Neural cell (in vitro differentiated cells): ENCODE data around the gene ASTN1.

Experiments
- EP300 ChIP-seq: fragments of 450-650 bp; conservative IDR thresholded peaks from 2 replicates; pipeline ENCODE4 v1.6.1; 2014; ENCODE audit warnings: antibody characterized with exemption, mild to moderate bottlenecking, moderate library complexity; ENCODE audit not compliant: poor library complexity, severe bottlenecking
- EZH2 ChIP-seq: fragments of 200-600, 300-800 bp; shearing (Covaris generic), sonication (generic); IDR thresholded peaks from 2 replicates; pipeline ENCODE4 v1.6.1; 2014; ENCODE audit warnings: antibody characterized with exemption, low read length, borderline replicate concordance, mild to moderate bottlenecking; ENCODE audit not compliant: insufficient read depth, poor library complexity, severe bottlenecking
- MXI1 ChIP-seq: fragments of 450-650 bp; conservative IDR thresholded peaks from 2 replicates; pipeline ENCODE4 v1.6.1; 2014; ENCODE audit warnings: antibody characterized with exemption, mild to moderate bottlenecking; ENCODE audit not compliant: poor library complexity, severe bottlenecking
- POLR2AphosphoS5 ChIP-seq: IDR thresholded peaks from 2 replicates; pipeline ENCODE4 v1.6.1; 2012
- RAD21 ChIP-seq: fragments of 450-650 bp; conservative IDR thresholded peaks from 2 replicates; pipeline ENCODE4 v1.6.1; 2014; ENCODE audit warnings: antibody characterized with exemption, mild to moderate bottlenecking, moderate library complexity
- SMC3 ChIP-seq: fragments of 450-650 bp; conservative IDR thresholded peaks from 2 replicates; pipeline ENCODE4 v1.6.1; 2014; ENCODE audit warnings: antibody characterized with exemption, mild to moderate bottlenecking, moderate library complexity; ENCODE audit not compliant: poor library complexity
- TAF1 ChIP-seq: IDR thresholded peaks from 2 replicates; pipeline ENCODE4 v1.6.1; 2012; ENCODE audit warnings: low read depth
- TF ChIP-seq, protein P1 (sequence below): fragments of 450-650 bp; IDR thresholded peaks from 2 replicates; pipeline ENCODE4 v1.5.1; 2014; ENCODE audit warnings: antibody characterized with exemption, mild to moderate bottlenecking, moderate library complexity; ENCODE audit not compliant: poor library complexity, severe bottlenecking
- TF ChIP-seq, protein P2 (sequence below): IDR thresholded peaks from 2 replicates; pipeline ENCODE4 v1.6.1; 2012; ENCODE audit warnings: borderline replicate concordance

DNA sequence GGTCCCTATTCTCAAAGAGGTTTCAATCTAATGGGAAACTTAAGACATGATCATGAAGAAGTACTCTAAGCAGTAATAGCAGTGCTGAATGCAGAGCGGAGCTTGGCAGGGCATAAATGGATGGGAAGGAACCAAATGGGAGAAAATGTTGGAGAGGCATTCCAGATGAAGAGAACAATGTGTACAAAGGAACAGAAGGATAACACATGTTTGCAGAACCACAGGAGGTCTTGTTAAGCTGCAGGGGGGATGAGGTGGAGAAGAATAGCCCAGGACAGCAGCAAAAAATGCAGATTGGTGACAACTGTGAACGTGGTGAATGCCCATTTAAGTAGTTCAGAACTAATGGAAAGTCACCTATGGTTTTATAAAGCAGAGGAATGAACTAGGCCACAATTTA is 99.1 kb downstream of the ASTN1 start:
- TF ChIP-seq EP300 (no peak), SMC3 (no peak), RAD21 (no peak), EZH2 (no peak), POLR2AphosphoS5 (no peak), TAF1 (no peak), MXI1 (no peak)
- TF ChIP-seq, protein P1, sequence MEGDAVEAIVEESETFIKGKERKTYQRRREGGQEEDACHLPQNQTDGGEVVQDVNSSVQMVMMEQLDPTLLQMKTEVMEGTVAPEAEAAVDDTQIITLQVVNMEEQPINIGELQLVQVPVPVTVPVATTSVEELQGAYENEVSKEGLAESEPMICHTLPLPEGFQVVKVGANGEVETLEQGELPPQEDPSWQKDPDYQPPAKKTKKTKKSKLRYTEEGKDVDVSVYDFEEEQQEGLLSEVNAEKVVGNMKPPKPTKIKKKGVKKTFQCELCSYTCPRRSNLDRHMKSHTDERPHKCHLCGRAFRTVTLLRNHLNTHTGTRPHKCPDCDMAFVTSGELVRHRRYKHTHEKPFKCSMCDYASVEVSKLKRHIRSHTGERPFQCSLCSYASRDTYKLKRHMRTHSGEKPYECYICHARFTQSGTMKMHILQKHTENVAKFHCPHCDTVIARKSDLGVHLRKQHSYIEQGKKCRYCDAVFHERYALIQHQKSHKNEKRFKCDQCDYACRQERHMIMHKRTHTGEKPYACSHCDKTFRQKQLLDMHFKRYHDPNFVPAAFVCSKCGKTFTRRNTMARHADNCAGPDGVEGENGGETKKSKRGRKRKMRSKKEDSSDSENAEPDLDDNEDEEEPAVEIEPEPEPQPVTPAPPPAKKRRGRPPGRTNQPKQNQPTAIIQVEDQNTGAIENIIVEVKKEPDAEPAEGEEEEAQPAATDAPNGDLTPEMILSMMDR: no peak
- TF ChIP-seq, protein P2, sequence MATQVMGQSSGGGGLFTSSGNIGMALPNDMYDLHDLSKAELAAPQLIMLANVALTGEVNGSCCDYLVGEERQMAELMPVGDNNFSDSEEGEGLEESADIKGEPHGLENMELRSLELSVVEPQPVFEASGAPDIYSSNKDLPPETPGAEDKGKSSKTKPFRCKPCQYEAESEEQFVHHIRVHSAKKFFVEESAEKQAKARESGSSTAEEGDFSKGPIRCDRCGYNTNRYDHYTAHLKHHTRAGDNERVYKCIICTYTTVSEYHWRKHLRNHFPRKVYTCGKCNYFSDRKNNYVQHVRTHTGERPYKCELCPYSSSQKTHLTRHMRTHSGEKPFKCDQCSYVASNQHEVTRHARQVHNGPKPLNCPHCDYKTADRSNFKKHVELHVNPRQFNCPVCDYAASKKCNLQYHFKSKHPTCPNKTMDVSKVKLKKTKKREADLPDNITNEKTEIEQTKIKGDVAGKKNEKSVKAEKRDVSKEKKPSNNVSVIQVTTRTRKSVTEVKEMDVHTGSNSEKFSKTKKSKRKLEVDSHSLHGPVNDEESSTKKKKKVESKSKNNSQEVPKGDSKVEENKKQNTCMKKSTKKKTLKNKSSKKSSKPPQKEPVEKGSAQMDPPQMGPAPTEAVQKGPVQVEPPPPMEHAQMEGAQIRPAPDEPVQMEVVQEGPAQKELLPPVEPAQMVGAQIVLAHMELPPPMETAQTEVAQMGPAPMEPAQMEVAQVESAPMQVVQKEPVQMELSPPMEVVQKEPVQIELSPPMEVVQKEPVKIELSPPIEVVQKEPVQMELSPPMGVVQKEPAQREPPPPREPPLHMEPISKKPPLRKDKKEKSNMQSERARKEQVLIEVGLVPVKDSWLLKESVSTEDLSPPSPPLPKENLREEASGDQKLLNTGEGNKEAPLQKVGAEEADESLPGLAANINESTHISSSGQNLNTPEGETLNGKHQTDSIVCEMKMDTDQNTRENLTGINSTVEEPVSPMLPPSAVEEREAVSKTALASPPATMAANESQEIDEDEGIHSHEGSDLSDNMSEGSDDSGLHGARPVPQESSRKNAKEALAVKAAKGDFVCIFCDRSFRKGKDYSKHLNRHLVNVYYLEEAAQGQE: peak; percentile 40
